HG03175 (cell line): Measurements from ENCODE around the gene WDR27.

Experiments used
- ATAC-seq: cut with Tn5 transposase; IDR thresholded peaks from one replicate; pipeline ENCODE4 v1.9.1; 2021; ENCODE audit warnings: mild to moderate bottlenecking, moderate library complexity; ENCODE audit not compliant: unreplicated experiment

WDR27 gene

DNA sequence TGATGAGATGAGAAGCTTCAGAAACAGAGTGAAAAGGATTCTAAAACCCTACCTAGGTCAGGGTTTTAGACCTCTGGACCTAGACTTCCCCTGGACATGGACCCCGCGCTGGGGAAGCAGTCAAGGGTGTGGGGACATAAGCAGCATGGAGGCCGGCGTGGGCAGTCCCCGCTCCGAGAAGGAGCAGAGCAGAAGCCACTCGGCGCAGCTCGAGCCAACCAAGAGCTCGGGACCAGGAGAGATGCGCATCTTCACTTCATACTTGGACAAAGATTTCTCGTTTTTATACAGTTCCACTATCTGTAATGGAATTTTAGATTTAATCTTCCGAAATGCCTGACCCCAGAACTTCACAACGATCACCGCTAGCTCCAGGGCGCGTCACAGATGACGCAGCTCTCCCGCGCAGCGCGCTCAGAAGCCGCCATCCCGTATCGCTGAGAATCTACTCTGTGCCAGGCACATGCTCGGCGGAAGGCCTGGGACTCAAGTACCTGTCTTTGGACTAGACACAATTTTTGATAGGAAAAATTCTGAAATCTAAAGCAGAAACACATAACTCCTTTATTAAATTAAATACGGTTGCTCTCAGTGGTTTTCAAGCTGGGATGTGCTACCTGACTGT, 60.3 kb downstream of the WDR27 start:
- ATAC-seq: no peak

- ATAC-seq: no peak
These were observed 60.8 kb downstream of the WDR27 start for GRCh38 chr6:169640983-169641382.

- ATAC-seq: no peak
These were observed 61.4 kb downstream of the WDR27 start for GRCh38 chr6:169640351-169640852.

DNA sequence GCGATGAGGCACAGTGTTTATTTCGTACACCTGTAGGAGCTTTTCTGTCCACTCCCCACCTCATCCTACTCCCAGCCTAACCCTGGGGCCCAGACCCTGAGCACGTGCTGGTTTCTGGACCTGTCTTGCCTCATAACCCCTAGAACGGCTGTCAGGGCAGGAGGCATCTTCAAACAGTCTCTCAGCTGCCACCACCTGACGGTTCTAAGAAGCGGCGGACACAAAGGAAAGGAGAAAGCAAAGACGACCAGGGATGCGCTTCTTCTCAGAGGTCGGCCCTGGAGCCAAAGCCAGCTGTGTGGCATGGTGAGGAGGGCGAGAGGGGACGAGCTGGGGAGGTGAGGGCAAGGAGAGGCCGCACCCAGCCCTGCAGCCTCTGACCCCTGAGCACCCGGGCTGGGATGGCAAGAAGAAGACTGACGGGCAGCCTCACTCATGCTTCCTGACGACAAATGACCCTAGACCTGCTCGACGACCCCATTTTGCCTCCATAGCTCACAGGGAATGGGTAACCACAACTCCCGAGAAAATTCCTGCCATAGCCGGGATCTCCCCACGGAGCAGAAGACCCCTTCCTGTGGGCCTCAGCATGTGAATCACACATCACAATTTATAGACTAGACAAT, 62.1 kb downstream of the WDR27 start:
- ATAC-seq: no peak

GRCh38 chr6:169638915-169639314, 62.9 kb downstream of the WDR27 start:
- ATAC-seq: no peak

- no peak for ATAC-seq
These were observed 63.4 kb downstream of the WDR27 start for GRCh38 chr6:169638388-169638787.

- ATAC-seq: no peak
These were observed 66.5 kb downstream of the WDR27 start for GRCh38 chr6:169635345-169635744.

GRCh38 chr6:169632841-169633240, 69.0 kb downstream of the WDR27 start:
- ATAC-seq: no peak

DNA sequence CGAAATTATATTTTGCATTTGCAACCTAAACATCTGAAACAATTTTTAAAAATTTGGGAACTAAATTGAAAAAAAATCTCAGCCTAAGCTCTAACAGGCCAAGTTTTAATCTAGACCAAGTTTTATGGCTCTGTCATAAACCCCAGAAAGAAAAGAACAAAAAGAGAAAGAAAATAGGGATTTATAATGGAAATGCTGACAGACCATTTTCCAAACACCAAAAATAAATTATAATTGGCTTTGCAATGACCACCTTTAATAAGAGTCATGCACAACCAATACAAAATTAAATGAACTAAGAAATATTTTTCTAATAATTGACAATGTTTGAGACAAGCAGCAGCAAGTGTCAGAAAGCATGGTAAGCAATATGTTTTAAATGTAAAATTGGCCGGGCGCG, 72.6 kb downstream of the WDR27 start:
- no peak for ATAC-seq

DNA sequence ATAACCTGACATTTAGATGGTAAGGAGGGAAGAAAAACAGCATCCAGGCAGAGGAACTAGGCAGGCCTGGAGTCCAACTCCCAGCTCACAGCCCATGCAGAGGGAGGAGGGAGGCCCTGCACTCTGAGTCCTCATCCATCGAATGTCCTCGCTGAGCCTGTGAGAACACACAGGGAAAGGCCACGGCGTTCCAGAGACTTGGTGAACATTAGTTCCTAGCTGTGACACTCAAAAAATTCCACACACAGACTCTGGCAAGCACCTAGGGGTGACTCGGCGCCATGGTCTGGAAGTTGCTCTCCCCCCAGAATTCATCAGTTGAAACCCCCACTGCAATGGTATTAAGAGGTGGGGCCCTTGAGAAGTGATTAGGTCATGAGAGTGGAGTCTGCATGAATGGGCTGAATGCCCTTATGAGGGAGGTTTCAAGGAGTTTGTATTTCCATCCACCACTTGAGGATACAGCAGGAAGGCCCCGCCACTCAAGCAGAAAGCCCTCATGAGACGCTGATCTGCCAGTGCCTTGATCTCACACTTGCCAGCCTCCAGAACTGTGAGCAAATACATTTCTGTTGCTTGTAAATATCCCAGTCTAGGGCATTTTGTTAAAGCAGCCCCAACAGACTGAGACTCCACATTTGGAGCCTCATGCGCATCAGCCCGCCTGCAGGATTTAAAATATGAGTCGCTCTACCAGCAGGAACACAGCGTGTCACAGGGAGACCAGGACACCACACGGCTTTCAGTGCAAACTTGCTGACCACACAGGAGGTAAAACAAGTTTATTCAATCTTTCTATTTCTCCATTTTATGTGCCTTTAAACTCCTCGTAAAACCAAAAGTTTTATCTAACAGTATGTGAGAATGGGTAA, 73.9 kb downstream of the WDR27 start:
- no peak for ATAC-seq

DNA sequence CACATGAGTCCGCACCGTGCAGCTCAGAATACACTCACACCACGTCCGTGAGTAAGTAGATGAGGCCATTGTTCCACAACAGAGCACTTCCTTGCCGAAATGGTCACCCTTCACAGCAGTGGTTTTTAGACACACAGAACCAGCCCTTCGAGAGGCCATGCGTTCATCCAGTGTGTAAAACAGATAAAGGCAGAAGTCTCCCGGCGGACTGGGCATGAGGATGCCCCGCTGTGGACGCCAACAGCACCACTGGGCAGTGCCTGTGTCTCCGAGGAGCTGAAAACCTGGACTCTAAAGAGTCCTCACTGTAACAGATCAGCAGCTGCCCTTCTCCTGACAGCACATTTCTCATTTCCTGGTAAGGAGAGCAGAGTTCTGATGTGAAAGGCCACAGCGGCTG, 75.2 kb downstream of the WDR27 start:
- no peak for ATAC-seq

DNA sequence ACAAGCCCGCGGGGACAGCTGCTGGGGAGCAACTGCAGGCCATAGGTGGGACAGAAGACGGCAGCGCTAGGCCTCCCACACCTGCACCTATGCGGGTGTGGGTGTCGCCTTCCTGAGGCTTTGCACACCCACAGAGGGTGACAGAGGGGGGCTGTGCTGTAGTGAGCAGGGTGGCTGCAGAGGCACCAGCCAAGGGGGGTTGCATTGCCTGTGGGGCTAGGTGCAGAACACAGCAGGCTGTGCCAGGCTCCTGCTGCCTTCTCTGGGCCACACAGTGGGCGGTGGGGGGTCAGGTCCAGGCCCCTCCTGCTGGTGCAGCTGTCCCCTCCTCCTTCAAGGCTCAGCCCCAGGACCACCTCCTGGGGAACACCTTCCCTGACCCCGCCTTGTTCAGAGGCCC, 75.7 kb downstream of the WDR27 start:
- no peak for ATAC-seq

GRCh38 chr6:169625376-169625775, 76.5 kb downstream of the WDR27 start:
- ATAC-seq: no peak

DNA sequence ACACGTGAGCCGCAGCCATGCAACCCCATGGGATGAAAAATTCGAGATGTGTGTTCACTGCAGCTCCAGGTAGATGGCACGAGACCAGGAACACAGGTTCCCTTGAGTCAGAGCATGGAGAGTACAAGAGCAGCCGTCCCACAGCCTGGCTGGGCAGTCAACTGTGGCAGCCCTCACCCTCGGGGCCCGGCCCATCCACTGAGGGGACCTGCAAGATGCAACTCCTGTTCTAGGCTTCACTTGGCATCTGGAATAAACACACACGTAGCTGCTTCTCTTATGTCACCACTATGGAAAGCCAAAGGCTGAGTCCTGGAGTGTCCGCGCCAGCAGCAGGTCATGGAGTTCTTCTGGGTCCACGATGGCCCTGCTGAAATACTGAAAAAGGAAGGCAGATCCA, 77.0 kb downstream of the WDR27 start:
- no peak for ATAC-seq

GRCh38 chr6:169623975-169624374, 77.9 kb downstream of the WDR27 start:
- no peak for ATAC-seq

DNA sequence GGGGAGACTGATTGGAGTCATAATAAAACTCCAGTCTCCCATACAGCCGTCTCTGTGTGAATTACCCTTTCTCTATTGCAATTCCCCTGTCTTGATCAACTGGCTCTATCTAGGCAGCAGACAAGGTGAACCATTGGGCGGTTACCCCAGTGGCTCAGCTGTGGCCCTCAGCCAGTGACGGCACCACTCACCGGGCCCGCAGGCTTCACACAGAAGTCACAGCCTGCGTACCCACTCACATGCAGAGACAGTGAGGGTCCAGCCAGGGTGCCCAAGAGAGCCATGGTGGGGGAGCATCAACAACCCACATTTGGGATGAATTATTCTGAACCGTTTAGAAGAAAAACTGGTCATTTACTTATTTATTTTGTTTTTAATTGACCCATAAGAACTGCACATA, 78.5 kb downstream of the WDR27 start:
- no peak for ATAC-seq

- no peak for ATAC-seq
These were observed 79.2 kb downstream of the WDR27 start for GRCh38 chr6:169622618-169623017.

GRCh38 chr6:169621311-169621710, 80.5 kb downstream of the WDR27 start:
- ATAC-seq: no peak

DNA sequence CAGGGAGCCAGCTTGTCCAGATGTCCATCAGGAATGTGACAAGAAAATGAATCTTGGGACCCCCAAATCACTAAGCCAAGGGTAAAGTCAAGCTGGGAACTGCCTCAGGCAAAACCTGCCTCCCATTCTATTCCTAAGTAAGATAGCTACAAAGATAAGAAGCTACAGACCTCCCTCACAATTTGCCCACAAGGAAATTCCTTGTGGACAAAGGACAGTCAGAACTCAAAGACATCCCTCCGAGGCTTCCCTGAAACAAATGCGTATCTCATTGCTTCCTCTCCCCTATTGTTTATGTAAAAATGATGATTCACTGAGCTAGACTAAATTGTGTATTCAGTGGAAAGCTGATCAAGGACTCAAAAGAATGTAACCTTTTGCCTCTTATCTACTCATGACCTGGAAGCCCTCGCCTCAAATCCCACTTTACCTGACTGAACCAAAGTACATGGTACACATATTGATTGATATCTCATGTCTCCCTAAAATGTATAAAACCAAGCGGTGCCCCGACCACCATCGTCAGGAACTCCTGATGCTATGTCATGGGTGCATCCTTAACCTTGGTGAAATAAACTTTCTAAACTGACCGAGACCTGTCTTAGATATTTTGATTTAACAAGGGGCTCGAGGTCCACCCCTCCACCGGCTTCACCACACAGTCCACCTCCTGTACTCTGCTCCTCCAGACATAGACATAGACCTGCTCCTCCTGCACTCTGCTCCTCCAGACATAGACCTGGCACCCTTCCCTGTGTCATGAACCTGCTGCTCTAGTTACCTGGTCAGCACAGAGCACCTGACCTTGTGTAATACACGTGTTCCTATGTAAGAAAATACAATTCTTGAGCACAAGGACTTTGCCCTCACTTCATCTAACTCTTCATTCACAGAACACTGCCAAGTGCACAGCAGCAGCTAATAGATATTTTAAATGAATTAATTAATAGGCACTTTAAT, 81.4 kb downstream of the WDR27 start:
- ATAC-seq: no peak

DNA sequence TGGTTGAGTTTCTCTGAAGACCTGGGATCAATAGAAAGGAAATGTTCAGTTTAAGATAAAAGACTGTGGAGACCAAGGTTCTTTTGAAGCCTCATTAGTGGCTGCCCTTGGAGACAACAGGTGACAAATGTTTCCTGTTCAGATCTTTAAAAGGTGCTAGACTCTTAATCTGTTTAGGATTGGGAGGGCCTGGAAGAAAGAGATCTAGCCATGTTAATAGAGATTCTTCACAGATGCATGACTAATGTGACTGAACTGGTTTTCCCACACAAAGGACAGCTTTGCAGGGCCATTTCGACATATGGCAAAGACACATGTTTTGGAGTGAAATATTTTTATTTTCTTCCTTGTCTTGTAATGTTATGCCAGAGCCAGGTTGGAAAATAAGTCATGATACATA, 82.2 kb downstream of the WDR27 start:
- ATAC-seq: no peak
